AG08396 (cell line): Measurements from ENCODE around the gene IDS.
"Not testable (repeated sequence)": the region's sequence is repeated elsewhere in the genome, so short reads cannot be mapped to it uniquely, and the experiment has no call there.

Experiments used
- DNase-seq: peaks from one replicate; pipeline ENCODE4 v3.0.0; 2012; ENCODE audit warnings: low spot score, mixed read lengths

The IDS gene

GRCh38 chrX:149504915-149505651, at the start of gene IDS:
IDS (minus strand) TSS chrX:149505306; CDS start chrX:149505137, 169 bp downstream.
- peak; percentile 87 for DNase-seq

GRCh38 chrX:149551939-149552248, 46.8 kb upstream of the IDS start:
- DNase-seq = not testable (repeated sequence)

- not testable (repeated sequence) for DNase-seq
Observed at GRCh38 chrX:149551245-149551938, 46.3 kb upstream of the IDS start.

- DNase-seq = not testable (repeated sequence)
Observed at GRCh38 chrX:149550454-149550853, 45.3 kb upstream of the IDS start.

GRCh38 chrX:149549701-149550100, 44.6 kb upstream of the IDS start, which contains the start of gene HSFX3:
HSFX3 (minus strand) TSS chrX:149549924; CDS start chrX:149549852, 72 bp downstream.
- not testable (repeated sequence) for DNase-seq

- not testable (repeated sequence) for DNase-seq
Observed at GRCh38 chrX:149547782-149548181, 42.7 kb upstream of the IDS start.

- not testable (repeated sequence) for DNase-seq
Observed at GRCh38 chrX:149546962-149547361, 41.9 kb upstream of the IDS start.

- not testable (repeated sequence) for DNase-seq
Observed at GRCh38 chrX:149545545-149546543, 40.7 kb upstream of the IDS start.

GRCh38 chrX:149541521-149542047, 36.5 kb upstream of the IDS start:
- no peak for DNase-seq

GRCh38 chrX:149540621-149541520, 35.8 kb upstream of the IDS start, which contains the start of gene EOLA1:
EOLA1 (plus strand) TSS chrX:149541012; CDS start chrX:149545631, 4,619 bp downstream.
- peak; percentile 72 for DNase-seq

- peak; percentile 83 for DNase-seq
Observed at GRCh38 chrX:149540131-149540620, 35.1 kb upstream of the IDS start.

GRCh38 chrX:149539283-149540130, 34.4 kb upstream of the IDS start:
- peak; percentile 74 for DNase-seq

GRCh38 chrX:149537474-149537873, 32.4 kb upstream of the IDS start:
- DNase-seq = not testable (repeated sequence)

- not testable (repeated sequence) for DNase-seq
Observed at GRCh38 chrX:149534926-149535602, 30.0 kb upstream of the IDS start.

- DNase-seq = not testable (repeated sequence)
Observed at GRCh38 chrX:149533999-149534398, 28.9 kb upstream of the IDS start.

- DNase-seq = not testable (repeated sequence)
Observed at GRCh38 chrX:149532868-149533267, 27.8 kb upstream of the IDS start.

GRCh38 chrX:149531599-149531998, 26.5 kb upstream of the IDS start:
- no peak for DNase-seq

GRCh38 chrX:149528381-149528780, 23.3 kb upstream of the IDS start:
- no peak for DNase-seq

GRCh38 chrX:149527705-149528104, 22.6 kb upstream of the IDS start:
- no peak for DNase-seq
